Neutrophil (primary cell): ENCODE measurements around the gene RIOK1.

Source experiments
- H3K27ac ChIP-seq: fragments of 200-600 bp; sonication (generic); 2 replicates; pipeline ENCODE4 v1.5.1; 2016; ENCODE audit warnings: mild to moderate bottlenecking, moderate library complexity
- H3K27me3 ChIP-seq: fragments of 200-600 bp; sonication (generic); 2 replicates; pipeline ENCODE4 v1.6.0; 2016; ENCODE audit warnings: mild to moderate bottlenecking
- H3K36me3 ChIP-seq: fragments of 200-600 bp; sonication (generic); 2 replicates; pipeline ENCODE4 v1.5.1; 2017
- H3K4me1 ChIP-seq, 2 experiments: fragments of 200-600 bp in 1 of 2; sonication (generic) in 1 of 2; 1 replicate in 1 of 2; 2 replicates in 1 of 2; pipeline versions ENCODE4 v1.5.1 to v1.6.1; 2013 to 2016; ENCODE audit warnings: low read depth in 1 of 2, low read length in 1 of 2, mild to moderate bottlenecking in 1 of 2, moderate library complexity in 1 of 2; ENCODE audit not compliant: control insufficient read depth in 1 of 2, insufficient read depth in 1 of 2
- H3K4me3 ChIP-seq, 2 experiments: fragments of 200-600 bp in 1 of 2; sonication (generic) in 1 of 2; 1 replicate in 1 of 2; 2 replicates in 1 of 2; pipeline ENCODE4 v1.5.1; 2013 to 2016; ENCODE audit warnings: low read depth in 1 of 2, low read length in 1 of 2, mild to moderate bottlenecking in 1 of 2, moderate library complexity in 1 of 2
- H3K9me3 ChIP-seq: fragments of 200-600 bp; sonication (generic); 2 replicates; pipeline ENCODE4 v1.5.1; 2016
- TF ChIP-seq, protein P1 (sequence below): fragments of 200-600 bp; sonication (generic); IDR thresholded peaks from 2 replicates; pipeline ENCODE4 v1.5.1; 2016; ENCODE audit warnings: antibody characterized with exemption

The RIOK1 gene

DNA sequence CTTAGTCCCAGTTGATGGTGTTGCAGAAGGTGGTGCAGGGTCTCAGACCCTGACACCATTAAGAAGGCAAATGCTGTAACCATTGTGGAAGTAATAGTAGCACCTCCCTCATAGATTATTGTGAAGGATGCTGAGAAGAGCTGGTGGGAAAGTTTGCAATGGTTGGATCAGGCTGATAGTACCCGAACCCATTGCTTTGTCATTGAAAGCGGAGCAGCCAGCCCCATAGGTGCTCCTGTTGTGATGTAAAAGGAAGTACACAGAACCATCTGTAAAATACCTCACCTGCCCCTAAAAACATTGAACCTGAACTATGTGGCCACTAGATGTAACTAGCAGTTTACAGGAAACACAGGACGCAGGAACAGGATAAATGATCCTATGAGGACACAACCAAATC lies 31.5 kb downstream of the RIOK1 start:
- H3K27me3 ChIP-seq: no peaks in the 10 kb centered on the region
- H3K27ac ChIP-seq: no peak overlapping the region
- no peaks in the 10 kb centered on the region for H3K4me1 ChIP-seq
- TF ChIP-seq, protein P1, sequence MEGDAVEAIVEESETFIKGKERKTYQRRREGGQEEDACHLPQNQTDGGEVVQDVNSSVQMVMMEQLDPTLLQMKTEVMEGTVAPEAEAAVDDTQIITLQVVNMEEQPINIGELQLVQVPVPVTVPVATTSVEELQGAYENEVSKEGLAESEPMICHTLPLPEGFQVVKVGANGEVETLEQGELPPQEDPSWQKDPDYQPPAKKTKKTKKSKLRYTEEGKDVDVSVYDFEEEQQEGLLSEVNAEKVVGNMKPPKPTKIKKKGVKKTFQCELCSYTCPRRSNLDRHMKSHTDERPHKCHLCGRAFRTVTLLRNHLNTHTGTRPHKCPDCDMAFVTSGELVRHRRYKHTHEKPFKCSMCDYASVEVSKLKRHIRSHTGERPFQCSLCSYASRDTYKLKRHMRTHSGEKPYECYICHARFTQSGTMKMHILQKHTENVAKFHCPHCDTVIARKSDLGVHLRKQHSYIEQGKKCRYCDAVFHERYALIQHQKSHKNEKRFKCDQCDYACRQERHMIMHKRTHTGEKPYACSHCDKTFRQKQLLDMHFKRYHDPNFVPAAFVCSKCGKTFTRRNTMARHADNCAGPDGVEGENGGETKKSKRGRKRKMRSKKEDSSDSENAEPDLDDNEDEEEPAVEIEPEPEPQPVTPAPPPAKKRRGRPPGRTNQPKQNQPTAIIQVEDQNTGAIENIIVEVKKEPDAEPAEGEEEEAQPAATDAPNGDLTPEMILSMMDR: no peak
- no peak overlapping the region for H3K4me3 ChIP-seq
- H3K36me3 ChIP-seq: peaks cover 25% of the 10 kb centered on the region
- H3K9me3 ChIP-seq: no peaks in the 10 kb centered on the region

DNA sequence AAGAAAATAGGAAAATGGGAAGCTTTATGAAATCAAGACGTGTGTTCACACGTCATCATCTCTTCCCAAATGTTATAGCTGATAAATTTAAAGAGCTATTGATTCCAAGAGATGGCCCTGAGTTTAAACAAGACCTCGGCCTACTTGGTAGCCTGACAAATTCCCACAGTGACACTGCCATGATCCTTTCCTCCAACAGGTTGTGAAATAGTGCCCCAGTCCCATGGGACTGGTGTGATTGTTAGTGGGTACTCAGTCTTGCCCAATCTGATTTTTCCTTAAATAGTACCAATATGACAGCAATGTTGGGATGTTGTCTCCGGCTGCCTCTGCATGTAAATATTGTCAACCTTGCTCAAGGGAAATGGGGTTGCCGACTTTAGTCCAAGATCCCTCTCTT lies 34.5 kb downstream of the RIOK1 start:
- no peaks in the 10 kb centered on the region for H3K4me1 ChIP-seq
- no peak overlapping the region for H3K27ac ChIP-seq
- TF ChIP-seq, protein P1: no peak
- no peak overlapping the region for H3K4me3 ChIP-seq
- no peaks in the 10 kb centered on the region for H3K27me3 ChIP-seq
- H3K36me3 ChIP-seq: no peaks in the 10 kb centered on the region
- H3K9me3 ChIP-seq: no peaks in the 10 kb centered on the region

DNA sequence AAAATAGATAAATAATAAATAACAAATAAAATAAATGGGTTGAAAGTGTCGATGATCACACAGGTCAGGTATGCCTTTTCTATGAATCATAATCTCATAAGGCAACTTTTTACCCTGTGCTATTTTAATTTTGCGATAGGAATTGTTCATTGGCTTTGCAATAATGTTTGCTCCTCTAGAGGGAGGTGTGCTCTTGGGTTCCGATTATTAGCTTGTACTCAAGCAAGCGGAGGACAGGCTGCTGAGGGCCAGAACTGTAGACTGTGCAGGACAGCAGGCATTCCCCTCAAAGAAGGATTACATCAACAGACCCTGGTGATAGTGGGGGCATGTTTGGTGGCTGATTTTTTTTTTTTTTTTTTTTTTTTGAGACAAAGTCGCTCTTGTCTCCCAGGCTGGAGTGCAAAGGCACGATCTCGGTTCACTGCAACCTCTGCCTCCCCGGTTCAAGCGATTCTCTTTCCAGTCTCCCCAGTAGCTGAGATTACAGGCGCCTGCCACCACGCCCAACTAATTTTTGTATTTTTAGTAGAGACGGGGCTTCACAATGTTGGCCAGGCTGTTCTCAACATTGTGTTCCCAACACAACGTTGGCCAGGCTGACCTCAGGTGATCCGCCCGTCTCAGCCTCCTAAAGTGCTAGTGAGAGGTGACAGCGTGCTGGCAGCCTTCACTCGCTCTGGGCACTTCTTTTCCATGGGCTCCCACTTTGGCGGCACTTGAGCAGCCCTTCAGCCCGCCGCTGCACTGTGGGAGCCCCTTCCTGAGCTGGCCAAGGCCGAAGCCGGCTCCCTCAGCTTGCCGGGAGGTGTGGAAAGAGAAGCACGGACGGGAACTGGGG lies 35.6 kb downstream of the RIOK1 start:
- Histone ChIP-seq H3K4me3 (no peak overlapping the region), H3K27ac (no peak overlapping the region), H3K27me3 (no peaks in the 10 kb centered on the region), H3K4me1 (no peaks in the 10 kb centered on the region), H3K9me3 (no peaks in the 10 kb centered on the region), H3K36me3 (no peaks in the 10 kb centered on the region)
- TF ChIP-seq, protein P1: peak; percentile 18

DNA sequence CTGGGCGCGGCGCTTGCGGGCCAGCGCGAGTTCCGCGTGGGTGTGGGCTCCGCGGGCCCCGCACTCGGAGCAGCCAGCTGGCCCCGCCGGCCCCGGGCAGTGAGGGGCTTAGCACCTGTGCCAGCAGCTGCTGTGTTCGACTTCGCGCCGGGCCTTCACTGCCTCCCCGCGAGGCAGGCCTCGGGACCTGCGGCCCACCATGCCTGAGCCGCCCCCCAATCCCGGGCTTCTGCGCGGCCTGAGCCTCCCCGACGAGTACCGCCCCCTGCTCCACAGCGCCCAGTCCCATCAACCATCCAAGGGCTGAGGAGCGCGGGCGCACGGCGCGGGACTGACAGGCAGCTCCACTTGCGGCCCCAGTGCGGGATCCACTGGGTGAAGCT lies 36.2 kb downstream of the RIOK1 start:
- Histone ChIP-seq H3K4me3 (no peak overlapping the region), H3K4me1 (no peaks in the 10 kb centered on the region), H3K27me3 (no peaks in the 10 kb centered on the region), H3K9me3 (no peaks in the 10 kb centered on the region), H3K27ac (no peak overlapping the region), H3K36me3 (no peaks in the 10 kb centered on the region)
- TF ChIP-seq, protein P1: no peak

DNA sequence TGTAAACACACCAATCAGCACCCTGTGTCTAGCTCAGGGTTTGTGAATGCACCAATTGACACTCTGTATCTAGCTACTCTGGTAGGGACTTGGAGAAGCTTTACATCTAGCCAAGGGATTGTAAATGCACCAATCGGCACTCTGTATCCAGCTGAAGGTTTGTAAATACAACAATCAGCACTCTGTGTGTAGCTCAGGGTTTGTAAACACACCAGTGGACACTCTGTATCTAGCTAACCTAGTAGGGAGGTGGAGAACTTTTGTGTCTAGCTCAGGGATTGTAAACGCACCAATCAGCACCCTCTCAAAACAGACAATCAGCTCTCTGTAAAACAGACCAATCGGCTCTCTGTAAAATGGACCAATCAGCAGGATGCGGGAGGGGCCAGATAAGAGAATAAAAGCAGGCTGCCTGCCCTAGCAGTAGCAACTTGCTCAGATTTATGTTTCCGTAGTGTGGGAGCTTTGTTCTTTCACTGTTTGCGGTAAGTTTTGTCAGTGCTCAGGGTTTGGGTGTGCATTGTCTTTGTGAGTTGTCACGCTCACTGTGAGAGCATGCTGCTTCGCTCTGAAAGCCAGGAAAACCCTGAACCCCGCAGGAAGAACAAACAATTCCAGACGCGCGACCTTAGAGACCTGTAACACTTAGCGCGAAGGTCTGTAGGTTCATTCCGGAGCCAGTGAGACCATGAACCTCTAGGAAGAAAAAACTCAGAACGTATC lies 37.0 kb downstream of the RIOK1 start:
- no peaks in the 10 kb centered on the region for H3K9me3 ChIP-seq
- H3K27me3 ChIP-seq: no peaks in the 10 kb centered on the region
- no peaks in the 10 kb centered on the region for H3K36me3 ChIP-seq
- TF ChIP-seq, protein P1: no peak
- no peak overlapping the region for H3K4me3 ChIP-seq
- H3K4me1 ChIP-seq: peaks cover 8% of the 10 kb centered on the region in 2 experiments
- H3K27ac ChIP-seq: no peak overlapping the region
